SH-SY5Y (cell line): ENCODE measurements around the gene ANKS3.

ENCODE experiments used
- GATA2 ChIP-seq: IDR thresholded peaks from 2 replicates; pipeline ENCODE4 v1.6.1; 2011; ENCODE audit warnings: mild to moderate bottlenecking, low read depth, low read length
- GATA3 ChIP-seq: IDR thresholded peaks from 2 replicates; pipeline ENCODE4 v1.6.1; 2011; ENCODE audit warnings: low read depth, mild to moderate bottlenecking, low read length, moderate library complexity

GRCh38 chr16:4677390-4677789 lies 56.7 kb downstream of the ANKS3 start:
- TF ChIP-seq GATA2 (no peak), GATA3 (no peak)
